Coronary artery (tissue), 2 donors: ENCODE data around the gene APRT.

Experiments used
- DNase-seq: peaks from one replicate; pipeline ENCODE4 v3.0.0-alpha.2; 2017; ENCODE audit warnings: low spot score
- H3K27ac ChIP-seq, 2 donors: fragments of 200-600 bp; sonication (generic); one replicate each; pipeline ENCODE4 v1.5.1; 2016 to 2019
- H3K4me3 ChIP-seq: fragments of 200-600 bp; sonication (generic); 2 replicates; pipeline ENCODE4 v1.5.1; 2016; ENCODE audit warnings: mild to moderate bottlenecking, moderate library complexity
- TF ChIP-seq, protein P1 (sequence below): fragments of 200-600 bp; sonication (generic); IDR thresholded peaks from one replicate; pipeline ENCODE4 v1.5.1; 2019; ENCODE audit warnings: antibody characterized with exemption

APRT gene

GRCh38 chr16:88807626-88808453 lies 3.9 kb downstream of the APRT start:
- Histone ChIP-seq H3K27ac (no peak overlapping the region), H3K4me3 (no peak overlapping the region)
- TF ChIP-seq, protein P1, sequence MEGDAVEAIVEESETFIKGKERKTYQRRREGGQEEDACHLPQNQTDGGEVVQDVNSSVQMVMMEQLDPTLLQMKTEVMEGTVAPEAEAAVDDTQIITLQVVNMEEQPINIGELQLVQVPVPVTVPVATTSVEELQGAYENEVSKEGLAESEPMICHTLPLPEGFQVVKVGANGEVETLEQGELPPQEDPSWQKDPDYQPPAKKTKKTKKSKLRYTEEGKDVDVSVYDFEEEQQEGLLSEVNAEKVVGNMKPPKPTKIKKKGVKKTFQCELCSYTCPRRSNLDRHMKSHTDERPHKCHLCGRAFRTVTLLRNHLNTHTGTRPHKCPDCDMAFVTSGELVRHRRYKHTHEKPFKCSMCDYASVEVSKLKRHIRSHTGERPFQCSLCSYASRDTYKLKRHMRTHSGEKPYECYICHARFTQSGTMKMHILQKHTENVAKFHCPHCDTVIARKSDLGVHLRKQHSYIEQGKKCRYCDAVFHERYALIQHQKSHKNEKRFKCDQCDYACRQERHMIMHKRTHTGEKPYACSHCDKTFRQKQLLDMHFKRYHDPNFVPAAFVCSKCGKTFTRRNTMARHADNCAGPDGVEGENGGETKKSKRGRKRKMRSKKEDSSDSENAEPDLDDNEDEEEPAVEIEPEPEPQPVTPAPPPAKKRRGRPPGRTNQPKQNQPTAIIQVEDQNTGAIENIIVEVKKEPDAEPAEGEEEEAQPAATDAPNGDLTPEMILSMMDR = no peak
- DNase-seq = no peak

DNA sequence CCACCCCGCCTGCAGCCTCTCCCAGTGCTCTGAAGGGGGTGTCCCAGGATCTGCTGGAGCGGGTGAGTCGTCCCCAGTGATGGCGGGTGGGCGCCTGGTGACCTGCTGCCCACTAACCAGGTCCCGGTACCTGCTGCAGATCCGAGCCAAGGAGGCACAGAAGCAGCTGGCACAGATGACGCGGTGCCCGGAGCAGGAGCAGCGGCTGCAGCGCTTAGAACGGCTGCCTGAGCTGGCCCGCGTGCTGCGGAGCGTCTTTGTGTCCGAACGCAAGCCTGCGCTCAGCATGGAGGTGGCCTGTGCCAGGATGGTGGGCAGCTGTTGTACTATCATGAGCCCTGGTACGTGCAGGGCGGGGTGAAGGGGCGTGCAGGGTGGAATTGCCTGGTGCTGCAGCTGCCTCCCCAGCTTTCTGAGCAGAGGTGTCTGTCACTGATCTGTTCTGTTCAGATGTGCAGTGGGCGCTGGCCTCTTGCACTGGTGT lies 4.5 kb downstream of the APRT start:
- TF ChIP-seq, protein P1 = no peak
- DNase-seq = no peak
- Histone ChIP-seq H3K27ac (no peak overlapping the region), H3K4me3 (no peak overlapping the region)

GRCh38 chr16:88806491-88807111 lies 5.1 kb downstream of the APRT start:
- H3K27ac ChIP-seq = no peak overlapping the region
- DNase-seq = no peak
- TF ChIP-seq, protein P1 = no peak
- no peak overlapping the region for H3K4me3 ChIP-seq

DNA sequence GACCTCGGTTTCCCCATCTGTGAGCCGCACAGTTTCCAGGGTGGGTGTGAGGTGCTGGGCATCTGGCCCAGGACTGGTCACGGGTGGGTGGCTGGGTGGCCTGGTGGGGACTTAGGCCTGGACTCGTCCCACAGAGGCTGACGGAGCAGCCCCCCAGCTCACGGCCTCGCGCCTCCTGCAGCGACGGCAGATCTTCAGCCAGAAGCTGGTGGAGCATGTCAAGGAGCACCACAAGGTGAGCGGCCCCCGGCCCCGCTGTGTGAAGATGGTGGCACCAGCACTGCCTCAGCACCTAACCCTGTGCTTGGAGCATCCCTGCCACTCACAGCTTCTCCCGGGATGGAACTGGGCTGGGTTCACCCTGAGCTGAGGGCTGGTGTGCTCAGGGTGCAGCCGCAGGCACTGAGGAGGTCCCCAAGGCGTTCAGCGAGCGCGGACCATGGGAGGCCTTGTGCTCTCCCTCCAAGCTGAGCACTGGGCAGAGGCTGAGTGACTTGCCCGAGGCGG lies 5.8 kb downstream of the APRT start:
- Histone ChIP-seq H3K27ac (no peak overlapping the region), H3K4me3 (no peak overlapping the region)
- DNase-seq = no peak
- TF ChIP-seq, protein P1 = no peak

DNA sequence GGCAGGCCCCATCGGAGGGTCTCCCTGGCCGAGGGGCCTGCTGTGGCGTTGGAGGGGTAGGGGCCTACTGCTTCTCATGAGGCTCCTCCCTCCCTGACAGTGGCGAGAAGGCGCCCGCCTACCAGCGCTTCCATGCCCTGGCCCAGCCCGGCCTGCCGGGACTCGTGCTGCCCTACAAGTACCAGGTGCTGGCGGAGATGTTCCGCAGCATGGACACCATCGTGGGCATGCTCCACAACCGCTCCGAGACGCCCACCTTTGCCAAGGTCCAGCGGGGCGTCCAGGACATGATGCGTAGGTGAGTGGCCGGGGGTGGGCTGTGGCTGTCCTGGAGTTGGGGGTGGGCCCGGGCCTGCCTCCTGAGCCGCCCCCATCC lies 6.4 kb downstream of the APRT start:
- Histone ChIP-seq H3K27ac (no peak overlapping the region), H3K4me3 (no peak overlapping the region)
- TF ChIP-seq, protein P1 = no peak
- no peak for DNase-seq

DNA sequence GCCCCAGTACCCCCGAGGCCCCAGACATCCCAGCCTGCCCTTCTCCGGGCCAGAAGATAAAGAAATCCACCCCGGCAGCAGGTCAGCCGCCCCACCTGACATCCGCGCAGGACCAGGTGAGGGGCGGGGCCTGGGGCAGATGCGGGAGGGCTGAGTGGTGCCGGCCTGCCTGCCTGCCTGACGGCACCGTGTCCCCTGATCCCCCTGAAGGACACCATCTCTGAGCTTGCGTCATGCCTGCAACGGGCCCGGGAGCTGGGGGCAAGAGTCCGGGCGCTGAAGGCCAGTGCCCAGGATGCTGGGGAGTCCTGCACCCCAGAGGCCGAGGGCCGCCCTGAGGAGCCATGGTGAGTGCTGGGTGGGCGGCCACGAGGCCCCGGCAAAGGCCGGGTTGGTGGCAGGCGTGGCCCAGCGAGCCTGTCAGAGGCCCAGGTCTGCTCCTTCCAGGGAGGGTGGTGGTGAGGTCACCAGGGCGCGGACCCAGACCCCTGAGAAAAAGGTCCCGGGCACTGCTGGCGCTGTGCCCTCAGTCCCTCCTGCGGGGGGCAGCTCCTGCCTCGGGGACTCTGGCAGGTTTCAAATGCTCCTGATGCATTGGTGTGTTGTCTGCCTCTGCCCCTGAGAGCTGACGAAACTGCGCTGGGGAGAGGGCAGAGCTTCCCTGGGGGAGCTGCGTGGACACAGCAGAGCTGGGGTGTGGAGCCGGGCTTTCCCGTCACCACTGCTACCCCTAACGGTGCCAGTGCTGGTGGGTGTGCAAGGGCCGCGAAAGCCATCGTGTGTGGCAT lies 7.0 kb downstream of the APRT start:
- no peak overlapping the region for H3K27ac ChIP-seq
- TF ChIP-seq, protein P1 = no peak
- no peak for DNase-seq
- H3K4me3 ChIP-seq = peak overlapping the region; percentile 15
